ENCODE measurements around the gene HDAC4. TPM values are rescaled to one million over a fixed set of nuclear protein-coding genes. Genes with fewer than 3 reads are reported as not detected.
A peak's percentile ranks its signal among the peaks of the same experiment; 100 is the strongest.

Gene HDAC4
- total RNA-seq, 1 donor from 2014 or later, result 6.8 TPM

DNA sequence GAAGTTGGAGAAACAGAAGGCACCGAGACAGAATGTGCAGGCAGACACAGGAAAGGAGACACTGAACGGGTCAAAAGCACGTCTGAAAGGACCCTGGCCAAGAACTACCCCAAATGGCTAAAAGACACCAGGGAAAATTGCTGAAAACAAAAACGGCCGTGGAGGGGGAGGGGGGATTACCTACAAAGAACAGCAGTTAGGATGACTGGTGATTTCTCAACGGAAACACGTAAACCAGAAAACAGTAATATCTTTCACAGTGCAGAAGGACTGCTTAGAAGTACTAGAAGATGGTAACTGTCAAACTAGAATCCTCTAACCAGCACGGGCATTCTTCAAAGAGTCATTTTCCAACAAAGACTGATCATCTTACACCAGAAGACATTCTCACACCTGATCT, 142.6 kb downstream of the HDAC4 start:
- DNase-seq (ENCODE audit: low read depth, low spot score), result no peak

DNA sequence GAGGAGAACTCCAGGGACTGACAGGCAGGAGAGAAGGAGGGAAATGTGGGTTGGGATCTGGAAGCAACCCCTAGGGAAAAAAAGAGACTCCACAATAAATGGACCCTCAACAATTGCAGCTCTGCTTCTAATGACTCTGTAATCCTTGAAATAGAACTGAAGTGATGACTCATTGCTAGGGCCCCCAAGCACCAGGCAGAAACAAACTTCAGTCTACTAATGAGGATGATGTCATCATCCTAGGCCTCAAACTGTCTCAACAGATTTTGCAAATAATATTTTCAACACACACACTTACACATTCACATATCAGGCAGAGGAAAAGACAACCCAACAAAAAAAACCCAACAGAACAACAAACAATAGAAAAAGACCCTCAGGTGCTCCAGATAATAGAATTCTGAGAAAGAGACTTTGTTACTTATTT, 143.3 kb downstream of the HDAC4 start:
- no peak for DNase-seq (ENCODE audit: low read depth, low spot score)

DNA sequence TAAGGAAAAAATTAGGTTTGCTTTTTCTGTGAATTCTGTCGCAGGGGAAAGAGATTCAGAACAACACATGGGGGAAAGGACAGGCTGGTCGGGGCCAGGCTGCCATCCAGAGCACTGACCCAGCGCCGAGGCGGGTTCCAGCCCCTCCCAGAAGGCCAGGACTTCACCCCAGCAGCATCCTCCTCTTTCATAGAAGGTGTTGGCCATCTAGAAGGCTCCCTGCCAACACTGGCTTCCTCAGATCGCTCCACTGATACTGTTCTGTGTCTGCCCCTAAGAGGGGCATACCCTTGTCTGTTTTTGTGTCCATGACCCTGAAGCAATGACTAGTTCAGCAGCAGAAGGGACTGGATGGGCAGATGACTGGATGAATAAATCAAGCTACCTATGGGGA, 144.5 kb downstream of the HDAC4 start:
- no peak for DNase-seq (ENCODE audit: low read depth, low spot score)

DNA sequence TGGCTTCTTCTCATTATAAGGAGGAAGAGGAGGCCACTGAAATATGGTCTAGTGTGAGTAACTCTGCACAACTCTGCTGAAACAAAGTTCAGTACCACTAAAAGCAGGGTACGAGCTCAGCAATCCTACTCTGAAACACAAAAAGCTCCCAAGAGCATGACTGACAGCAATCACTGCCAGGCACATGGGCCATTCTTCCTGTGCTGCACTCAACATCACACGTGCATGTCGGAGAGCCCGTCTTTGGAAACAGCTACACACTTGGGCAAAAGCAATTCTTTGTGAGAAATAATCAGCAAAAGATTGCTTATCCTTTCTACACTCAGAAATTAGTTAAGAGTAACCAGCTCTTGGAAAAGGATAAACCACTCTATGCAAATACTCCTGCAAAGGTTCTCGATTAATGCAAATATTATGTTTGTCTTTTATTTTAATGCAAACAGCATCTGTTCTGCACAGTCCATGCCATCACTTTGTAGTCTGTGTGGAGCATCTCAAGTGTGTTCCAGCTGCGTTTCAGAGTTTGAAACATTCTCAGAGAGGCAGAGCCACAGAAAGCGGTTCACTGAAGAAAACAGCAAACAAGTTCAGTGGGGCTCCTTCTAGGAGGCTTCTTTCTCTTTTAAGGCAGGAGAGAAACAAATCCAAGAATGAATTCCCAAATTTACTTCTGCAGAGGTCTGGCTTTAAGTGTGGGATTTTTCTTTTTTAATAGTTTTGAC, 145.0 kb downstream of the HDAC4 start:
- no peak for DNase-seq (ENCODE audit: low read depth, low spot score)

DNA sequence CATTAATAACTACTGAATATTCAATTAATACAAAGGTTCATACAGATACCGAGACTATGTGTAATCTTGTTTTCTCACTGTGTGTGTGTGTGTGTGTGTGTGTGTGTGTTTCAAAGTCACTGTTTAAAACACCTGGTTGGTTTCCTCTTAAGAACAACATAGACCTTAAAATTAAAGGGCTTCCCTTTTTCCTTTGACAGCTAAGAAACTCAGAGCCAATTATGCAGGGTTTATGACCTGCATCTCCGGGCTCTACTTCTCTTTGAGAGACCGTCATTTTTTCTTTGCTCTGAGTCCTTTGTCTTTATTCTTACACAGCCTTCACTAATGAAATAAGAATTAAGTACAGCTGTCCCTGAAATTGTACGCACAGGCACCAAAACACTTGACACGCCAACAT, 145.6 kb downstream of the HDAC4 start:
- no peak for DNase-seq (ENCODE audit: low read depth, low spot score)

DNA sequence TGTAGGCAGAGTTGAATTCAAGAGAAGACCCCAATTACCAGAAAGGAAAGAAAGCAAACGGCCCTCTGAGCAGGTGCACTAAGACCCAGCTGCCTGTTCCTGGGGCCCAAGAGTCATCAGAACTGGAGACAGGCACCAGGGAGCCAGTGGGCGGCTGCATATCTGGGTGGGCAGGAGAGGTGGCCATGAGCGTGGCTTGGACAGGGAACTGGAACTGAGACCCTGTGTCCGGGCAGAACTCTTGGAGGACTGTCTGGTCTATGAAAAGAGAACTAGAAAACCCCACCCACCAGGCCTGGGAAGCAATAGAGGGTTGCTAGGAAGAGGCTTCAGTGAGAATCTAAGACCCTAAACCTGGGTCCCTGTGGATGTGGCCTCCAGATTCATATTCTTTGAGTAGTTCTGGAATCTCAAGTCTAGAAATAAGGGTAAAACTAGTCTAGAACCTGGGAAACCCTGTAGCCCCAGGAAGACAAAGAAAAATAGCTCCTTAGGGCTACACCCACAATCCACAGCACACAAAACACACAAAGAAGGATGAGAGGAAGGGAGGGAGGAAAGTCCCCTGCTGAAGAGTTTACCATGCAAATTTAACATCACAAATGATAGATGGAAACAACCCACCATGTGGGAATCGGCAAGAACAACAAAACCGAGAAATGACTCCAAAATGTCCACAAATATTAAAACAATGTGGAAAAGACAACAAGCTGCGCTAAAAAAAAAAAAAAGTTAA, 147.0 kb downstream of the HDAC4 start:
- DNase-seq (ENCODE audit: low read depth, low spot score), result no peak

DNA sequence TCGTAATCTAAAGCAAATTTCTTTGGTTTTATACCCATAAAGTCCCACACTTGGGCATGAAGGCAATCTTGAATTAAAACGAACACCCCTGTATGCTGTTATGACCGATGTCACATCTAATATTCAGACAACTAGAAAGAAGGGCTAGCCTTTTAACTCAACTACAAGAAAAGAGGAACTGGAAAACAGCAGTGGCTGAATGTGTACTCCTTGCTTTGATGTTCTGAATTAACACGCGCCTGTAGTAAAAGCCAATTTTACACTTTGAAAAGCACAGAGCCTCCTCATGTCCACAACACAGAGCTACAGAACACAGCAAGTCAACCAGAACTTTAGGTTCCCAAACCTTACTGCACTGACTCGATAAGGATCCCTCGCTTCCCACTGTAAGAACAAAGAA, 147.6 kb downstream of the HDAC4 start:
- no peak for DNase-seq (ENCODE audit: low read depth, low spot score)

DNA sequence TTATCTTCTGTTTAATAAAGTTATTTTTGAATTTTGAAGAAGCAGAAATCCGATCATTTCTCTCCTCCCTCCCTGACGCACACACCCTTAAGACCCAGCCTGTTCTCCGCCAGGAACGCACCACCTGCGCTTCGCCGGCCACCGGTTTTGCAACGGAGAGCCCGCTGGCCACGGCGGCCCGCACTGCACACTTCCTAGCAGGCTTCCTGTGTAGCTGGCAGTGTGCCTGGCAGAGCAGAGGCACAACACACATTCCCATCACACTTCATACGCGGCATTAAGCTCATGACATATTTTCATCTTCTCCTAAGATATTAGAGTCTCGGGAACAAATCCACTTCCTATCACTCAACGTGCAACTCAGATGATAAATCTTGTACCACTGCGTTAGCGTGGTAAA, 148.0 kb downstream of the HDAC4 start:
- DNase-seq (ENCODE audit: low read depth, low spot score), result peak; percentile 67

DNA sequence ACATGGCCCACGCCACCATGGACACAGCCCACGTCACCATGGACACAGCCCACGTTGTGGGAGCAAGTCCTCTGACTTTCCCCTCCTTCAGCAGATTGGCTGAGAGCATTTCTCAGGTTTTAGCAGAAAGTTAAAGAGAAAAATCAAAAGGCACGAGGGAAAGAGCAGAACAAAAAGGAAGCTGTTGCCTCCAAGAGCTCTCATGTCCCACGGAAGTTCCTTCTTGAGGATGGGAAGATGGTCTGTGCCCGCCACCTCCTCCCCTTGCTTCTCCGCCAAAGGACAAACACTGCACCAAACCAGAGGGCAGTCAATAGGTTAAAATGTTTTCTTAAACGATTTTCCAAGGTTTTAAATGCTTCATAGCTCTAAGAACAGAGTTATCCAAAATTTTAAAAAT, 148.4 kb downstream of the HDAC4 start:
- DNase-seq (ENCODE audit: low read depth, low spot score), result no peak

DNA sequence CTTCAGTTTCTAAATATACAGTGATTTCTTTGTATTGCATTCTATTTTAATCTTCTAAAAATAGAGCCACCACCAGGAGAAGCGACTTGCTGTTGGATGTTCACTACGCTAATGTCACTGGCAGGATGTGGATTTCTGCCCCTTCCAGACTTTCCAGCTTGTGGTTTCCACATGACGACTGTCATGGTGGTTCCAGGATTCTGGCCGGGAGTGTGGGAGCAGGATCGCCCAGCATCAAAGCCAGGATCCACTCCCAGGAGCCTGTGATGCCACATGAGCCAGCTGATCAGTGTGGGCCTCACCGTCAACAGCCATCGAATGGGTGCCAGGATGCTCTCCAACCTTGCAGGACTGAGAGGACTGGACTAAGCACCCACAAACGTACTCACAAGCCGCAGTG, 148.8 kb downstream of the HDAC4 start:
- no peak for DNase-seq (ENCODE audit: low read depth, low spot score)

DNA sequence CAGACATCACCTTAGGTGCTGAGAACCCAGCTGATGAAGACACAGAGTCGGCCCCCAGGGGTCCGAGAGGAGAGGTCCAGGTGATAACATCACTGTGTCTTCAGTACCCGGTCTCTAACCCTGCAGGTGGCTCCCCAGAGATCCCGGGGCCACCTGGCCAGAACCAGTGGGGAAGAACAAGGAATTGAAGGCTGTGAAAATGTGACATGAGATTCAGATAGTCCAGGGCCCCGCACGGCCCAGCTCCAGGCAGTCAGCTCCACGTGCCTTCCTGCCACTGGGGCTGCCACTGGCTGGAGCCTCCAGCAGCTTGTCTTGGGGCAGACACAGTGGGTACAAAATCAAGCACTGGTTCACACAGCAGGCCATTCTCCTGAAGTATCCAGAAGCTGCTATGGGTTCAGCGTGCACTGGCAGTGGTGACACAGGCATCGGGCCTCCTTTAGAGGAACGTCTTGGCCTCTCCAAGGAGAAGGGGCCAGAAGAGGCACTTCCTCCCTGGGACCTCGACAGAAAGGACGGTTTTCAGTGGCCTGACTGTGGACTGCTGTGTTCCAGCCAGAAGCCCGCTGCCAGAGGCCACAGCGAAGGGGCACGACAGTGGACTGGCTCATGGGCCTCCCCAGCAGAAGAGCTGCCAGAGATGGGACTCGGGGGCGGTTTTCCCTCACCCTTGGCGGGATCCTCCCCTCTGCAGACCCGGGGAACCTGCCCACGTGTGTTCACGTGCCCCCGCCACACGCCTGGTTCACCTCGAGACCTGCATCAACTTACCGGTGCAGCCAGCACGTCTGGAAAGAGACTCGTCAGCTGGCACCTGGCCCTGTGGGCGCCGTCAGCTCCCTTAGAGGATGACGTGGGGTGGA, 150.4 kb downstream of the HDAC4 start:
- DNase-seq (ENCODE audit: low read depth, low spot score), result no peak

DNA sequence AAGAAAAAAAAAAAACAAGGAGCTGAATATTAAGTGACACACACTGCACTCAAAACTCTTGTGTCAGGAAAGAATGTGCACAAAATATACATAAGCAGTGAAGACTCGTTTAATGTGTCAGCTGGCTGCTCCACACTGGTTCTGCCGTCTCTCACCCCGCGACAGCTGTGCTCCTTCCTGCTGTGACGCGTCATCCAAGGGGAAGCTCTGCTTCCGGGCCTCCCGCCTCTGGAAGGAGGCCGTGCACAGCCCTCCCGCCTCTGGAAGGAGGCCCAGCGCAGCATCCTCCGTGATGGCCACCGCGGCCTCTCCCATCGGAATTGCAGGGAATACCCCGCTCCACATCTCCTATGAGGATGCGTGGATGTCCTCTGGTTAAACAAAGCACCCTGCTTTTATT, 151.0 kb downstream of the HDAC4 start:
- no peak for DNase-seq (ENCODE audit: low read depth, low spot score)

DNA sequence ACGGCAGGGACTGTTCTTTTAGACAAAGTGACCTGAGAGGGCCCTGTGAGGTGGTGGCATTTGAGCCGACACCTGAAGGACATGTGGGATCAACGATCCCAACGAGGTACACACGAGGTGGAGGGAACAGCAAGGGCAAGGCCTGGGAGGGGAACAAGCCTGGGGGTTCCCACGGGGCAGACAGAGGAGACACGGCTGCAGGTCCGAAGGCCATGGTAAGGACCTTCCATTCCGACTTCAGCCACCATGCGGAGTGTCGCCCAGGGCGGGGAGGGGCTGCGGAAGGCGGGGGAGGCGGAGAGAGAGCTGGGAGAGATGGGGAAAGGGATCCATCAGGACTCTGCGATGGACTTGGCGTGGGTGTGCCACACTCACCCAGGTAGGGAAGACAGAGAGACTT, 151.8 kb downstream of the HDAC4 start:
- DNase-seq (ENCODE audit: low read depth, low spot score), result no peak

DNA sequence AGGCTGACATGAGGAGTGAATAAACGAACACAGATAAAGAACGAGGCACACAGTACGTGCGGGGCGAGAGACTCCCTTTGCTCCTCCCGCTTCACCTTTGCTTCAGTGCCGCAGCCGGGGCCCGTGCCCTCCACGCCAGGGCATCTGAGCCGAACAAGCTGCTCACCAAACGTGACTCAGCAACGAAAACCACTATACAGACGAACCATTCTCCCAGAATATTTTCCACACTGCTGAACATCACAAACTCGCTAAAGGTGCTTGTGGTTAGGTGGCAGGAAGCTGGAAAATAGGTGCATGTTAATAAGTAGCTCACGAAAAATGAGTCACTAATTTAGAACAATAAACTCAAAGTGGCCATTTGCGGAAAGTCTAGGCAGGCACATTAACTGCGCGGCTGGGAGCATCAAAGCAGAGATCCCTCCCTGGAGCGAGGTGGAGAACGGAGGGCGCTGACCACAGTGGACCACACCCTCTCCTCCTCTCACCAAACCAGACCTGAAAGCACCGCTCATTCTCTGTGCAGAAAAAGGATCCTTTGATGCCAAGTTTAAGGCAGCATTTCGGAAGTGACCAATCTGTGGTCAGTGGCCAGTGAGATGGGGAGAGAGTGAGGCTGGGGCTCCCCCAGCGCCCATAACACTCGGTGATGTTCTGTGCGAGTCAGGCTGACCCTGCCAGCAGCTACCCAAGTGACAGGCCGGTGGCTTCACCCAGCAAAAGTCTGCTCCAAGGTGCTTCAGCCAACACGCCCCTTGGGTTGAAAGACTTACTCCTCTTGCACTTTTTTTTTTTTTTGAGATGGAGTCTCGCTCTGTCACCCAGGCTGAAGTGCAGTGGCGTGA, 153.2 kb downstream of the HDAC4 start:
- no peak for DNase-seq (ENCODE audit: low read depth, low spot score)

DNA sequence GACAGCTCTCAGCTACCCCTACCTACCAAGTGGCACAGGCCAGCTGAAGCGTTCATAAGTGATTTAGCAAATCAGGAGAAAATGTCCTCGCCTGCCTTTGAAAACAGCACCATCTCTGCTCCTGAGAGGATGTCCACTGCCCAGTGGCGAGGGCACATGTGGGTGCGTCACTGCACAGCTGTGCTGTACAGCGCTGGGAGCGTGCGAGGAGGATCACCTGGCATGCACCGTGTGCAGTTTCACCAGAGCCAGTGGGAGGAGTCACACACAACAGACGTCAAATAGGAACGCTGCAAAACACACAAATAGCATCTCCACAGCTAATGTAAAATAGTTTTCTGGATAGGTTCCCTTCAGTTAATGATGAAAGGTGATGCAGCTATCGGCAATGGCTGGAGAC, 154.1 kb downstream of the HDAC4 start:
- no peak for DNase-seq (ENCODE audit: low read depth, low spot score)

DNA sequence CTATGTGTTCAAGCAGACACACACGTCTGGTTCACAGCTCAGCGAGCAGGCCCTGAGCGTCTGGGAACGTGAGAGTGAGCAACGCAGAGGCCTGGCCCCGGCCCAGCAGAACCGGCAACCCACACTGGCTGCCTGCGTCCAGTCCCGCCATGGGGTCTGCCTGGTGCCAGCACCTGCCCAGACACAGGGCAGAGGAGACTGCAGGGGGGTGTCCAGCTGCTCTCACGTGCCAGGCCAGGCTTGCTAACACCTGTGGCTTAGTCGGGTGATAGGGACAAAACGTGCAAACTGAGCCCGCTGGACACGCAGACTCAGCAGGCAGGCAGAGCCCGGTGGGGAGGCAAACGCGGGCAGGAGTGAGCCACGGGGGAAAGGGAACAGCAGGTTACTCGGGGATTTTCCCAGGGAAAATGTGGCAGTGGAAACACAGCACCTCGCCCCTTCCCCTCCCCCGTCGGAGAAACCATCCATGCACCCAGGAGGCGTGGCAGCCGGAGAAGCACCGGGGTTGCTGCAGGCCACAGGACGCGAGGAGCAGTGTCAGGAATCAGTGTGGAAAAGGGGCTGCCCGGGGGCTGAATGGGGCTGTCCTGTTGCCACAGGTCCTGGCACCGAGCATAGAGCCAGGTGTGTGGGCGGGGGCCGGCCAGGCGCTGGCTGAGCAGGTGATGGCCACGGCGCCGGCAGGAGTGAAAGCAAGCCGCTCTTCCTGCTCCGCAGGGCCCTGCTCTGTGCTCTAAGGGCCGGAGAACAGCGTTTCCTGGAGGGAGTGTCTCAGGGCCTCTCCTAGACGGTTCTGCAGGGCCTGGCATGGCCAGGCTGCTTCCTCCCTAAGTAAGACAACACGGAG, 154.7 kb downstream of the HDAC4 start:
- no peak for DNase-seq (ENCODE audit: low read depth, low spot score)

DNA sequence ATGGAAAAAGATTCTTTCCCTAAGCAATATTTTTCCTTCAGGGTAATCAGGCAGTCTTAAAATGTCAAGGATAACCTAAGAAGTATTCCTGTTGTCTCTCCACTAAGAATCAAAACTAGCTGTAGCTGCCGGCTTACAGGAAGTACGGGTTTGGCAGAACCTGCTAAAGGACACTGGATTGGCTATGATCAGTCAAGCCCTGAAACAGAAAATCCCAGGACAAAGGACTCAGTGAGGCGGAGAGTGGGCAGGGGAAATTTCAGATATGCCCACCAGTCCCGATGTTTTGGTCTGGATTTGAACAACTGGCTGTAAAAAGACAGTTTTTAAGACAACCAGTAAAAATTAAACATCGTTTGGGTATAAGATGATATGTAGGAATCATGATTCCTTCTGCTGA, 155.7 kb downstream of the HDAC4 start:
- no peak for DNase-seq (ENCODE audit: low read depth, low spot score)

DNA sequence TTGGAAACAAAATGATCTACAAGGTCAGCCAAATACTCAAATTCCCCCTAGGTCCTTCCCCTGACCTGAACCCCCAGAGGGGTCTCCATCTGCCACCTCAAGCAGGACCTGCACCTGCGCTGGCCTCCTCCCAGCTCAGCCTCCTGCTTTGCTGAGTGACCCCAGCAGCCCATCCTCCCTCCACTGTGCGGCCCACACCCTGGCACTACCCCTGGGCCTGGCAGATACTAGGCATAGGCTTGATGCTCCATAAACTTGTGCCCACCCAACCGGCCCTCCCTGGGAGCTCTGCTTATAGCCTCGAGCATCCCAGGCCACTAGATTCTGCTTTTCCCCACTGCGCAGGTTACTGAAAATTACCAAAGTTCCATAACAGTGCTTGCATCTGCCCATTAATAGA, 156.2 kb downstream of the HDAC4 start:
- no peak for DNase-seq (ENCODE audit: low read depth, low spot score)

DNA sequence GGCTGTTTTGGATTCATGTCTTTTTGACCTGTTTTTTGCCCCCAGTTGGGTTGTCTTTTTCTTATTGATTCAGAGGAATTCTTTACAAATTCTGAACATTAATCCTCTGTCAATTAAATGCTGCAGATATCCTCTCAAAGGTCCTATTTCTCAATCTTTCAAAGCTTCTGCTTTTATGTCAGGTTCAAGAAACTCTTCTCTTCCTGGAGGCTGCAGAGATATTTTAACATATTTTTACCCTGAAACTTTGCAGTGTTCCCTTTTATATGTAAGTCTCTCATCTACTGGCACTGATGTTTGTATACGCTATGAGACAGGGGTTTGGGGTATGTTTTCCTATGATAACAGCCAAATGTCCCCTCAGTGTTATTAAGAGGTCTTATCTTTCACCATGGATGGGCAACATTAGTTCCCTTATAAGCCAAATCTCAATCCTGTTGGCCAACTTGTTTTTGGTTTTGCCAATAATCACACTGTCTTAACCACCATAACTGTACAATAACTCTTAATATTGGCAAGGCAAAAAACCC, 159.3 kb downstream of the HDAC4 start:
- DNase-seq (ENCODE audit: low read depth, low spot score), result no peak

DNA sequence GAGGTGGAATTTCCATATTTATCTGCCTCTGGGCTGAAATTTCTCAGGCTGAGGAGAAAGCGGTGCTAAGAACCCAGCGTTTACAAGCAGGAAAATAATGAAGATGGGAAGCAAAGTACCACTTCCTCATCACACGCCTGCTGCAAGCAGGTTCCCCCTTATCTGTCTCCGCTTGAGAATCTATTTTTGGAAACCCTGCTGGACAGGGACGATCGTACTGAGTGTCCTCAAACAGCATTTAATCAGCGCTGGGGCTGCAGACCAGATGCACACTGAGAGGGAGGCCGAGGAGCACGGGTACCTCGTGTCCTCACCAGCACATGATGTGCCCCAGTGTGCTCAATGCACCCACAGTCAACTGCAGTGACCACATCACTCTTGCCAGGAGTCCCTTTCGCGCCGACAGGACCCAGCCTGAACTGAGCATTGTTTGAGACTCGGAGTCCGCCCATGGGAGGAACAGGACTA, 160.4 kb downstream of the HDAC4 start:
- DNase-seq (ENCODE audit: low read depth, low spot score), result no peak
